MM.1S (cell line): ENCODE measurements around the gene ENC1.

Experiments
- EZH2 ChIP-seq: fragments of 300-600 bp; sonication (generic); optimal IDR thresholded peaks from 2 replicates; pipeline ENCODE3; 2017; ENCODE audit warnings: low read depth, mild to moderate bottlenecking, antibody characterized with exemption, low read length, mixed read lengths
- EZH2phosphoT487 ChIP-seq: fragments of 300-600 bp; sonication (generic); IDR thresholded peaks from 2 replicates; pipeline ENCODE4 v1.6.1; 2018; ENCODE audit warnings: antibody characterized with exemption, low read length
- TF ChIP-seq, protein P1 (sequence below): fragments of 300-600 bp; sonication (generic); IDR thresholded peaks from 2 replicates; pipeline ENCODE4 v1.5.1; 2016; ENCODE audit warnings: antibody characterized with exemption, low read length, mixed read lengths

DNA sequence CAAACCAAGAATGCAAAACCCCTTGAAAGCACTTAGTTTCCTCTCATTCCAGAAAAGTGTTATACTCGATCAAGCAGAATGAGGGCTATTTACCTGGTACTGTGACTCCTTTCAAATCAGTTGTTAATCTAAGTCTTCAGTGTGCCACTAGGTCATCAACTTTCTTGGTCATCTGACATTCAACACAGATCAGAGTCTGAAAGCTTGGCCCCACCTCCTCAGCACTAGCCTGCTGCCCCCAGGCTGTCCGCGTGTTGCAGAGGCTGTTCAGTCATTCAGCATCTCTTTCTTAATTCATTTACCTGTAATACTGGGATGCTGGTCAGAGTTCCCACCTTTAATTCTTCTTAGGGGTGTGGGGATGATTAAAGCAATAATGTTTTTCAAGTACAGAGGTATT lies 28.5 kb downstream of the ENC1 start:
- TF ChIP-seq, protein P1, sequence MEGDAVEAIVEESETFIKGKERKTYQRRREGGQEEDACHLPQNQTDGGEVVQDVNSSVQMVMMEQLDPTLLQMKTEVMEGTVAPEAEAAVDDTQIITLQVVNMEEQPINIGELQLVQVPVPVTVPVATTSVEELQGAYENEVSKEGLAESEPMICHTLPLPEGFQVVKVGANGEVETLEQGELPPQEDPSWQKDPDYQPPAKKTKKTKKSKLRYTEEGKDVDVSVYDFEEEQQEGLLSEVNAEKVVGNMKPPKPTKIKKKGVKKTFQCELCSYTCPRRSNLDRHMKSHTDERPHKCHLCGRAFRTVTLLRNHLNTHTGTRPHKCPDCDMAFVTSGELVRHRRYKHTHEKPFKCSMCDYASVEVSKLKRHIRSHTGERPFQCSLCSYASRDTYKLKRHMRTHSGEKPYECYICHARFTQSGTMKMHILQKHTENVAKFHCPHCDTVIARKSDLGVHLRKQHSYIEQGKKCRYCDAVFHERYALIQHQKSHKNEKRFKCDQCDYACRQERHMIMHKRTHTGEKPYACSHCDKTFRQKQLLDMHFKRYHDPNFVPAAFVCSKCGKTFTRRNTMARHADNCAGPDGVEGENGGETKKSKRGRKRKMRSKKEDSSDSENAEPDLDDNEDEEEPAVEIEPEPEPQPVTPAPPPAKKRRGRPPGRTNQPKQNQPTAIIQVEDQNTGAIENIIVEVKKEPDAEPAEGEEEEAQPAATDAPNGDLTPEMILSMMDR, result no peak
- TF ChIP-seq EZH2phosphoT487 (no peak), EZH2 (no peak)
